H9 (cell line): ENCODE data around the gene TPM2. TPM values are rescaled to one million over a fixed set of nuclear protein-coding genes. Genes with fewer than 3 reads are reported as not detected.

Source experiments
- DNase-seq: peaks from one replicate; pipeline ENCODE4 v3.0.0-alpha.2; 2017
- H2AFZ ChIP-seq: one replicate; pipeline ENCODE4 v1.6.1; 2013; ENCODE audit warnings: mild to moderate bottlenecking, low read length, control low read depth, moderate library complexity
- H2AK5ac ChIP-seq: 2 replicates; pipeline ENCODE4 v1.6.1; 2013; ENCODE audit warnings: low read length, control low read depth, mixed read lengths; ENCODE audit not compliant: insufficient read length
- H2BK120ac ChIP-seq: one replicate; pipeline ENCODE4 v1.6.1; 2013; ENCODE audit warnings: low read depth, mild to moderate bottlenecking, low read length, control low read depth, inconsistent platforms; ENCODE audit not compliant: poor library complexity, severe bottlenecking
- H2BK12ac ChIP-seq: 2 replicates; pipeline ENCODE4 v1.6.1; 2013; ENCODE audit warnings: low read length, control low read depth, mixed read lengths, low read depth; ENCODE audit not compliant: insufficient read length
- H2BK15ac ChIP-seq: 2 replicates; pipeline ENCODE4 v1.6.1; 2013; ENCODE audit warnings: low read depth, low read length, control low read depth
- H2BK20ac ChIP-seq: one replicate; pipeline ENCODE4 v1.6.1; 2013; ENCODE audit warnings: low read depth, mild to moderate bottlenecking, low read length, control low read depth, inconsistent platforms; ENCODE audit not compliant: poor library complexity, severe bottlenecking
- H2BK5ac ChIP-seq: 2 replicates; pipeline ENCODE4 v1.6.1; 2013; ENCODE audit warnings: low read length, control low read depth, mixed read lengths; ENCODE audit not compliant: insufficient read length
- H3K14ac ChIP-seq: 2 replicates; pipeline ENCODE4 v1.6.1; 2013; ENCODE audit warnings: low read length, control low read depth; ENCODE audit not compliant: insufficient read depth
- H3K18ac ChIP-seq: 2 replicates; pipeline ENCODE4 v1.6.1; 2013; ENCODE audit warnings: low read depth, mild to moderate bottlenecking, mixed read lengths, low read length, control low read depth; ENCODE audit not compliant: insufficient read length
- H3K23ac ChIP-seq: 2 replicates; pipeline ENCODE4 v1.6.1; 2013; ENCODE audit warnings: low read length, control low read depth, mixed read lengths, low read depth; ENCODE audit not compliant: insufficient read length
- H3K23me2 ChIP-seq: 2 replicates; pipeline ENCODE4 v1.6.1; 2013; ENCODE audit warnings: low read depth, mild to moderate bottlenecking, mixed read lengths, low read length, control low read depth; ENCODE audit not compliant: insufficient read length, poor library complexity, severe bottlenecking
- H3K27ac ChIP-seq: 2 replicates; pipeline ENCODE4 v1.5.1; 2013; ENCODE audit warnings: low read length, control low read depth, mixed read lengths, low read depth; ENCODE audit not compliant: insufficient read length
- H3K27me3 ChIP-seq: 2 replicates; pipeline ENCODE4 v1.6.1; 2013; ENCODE audit warnings: low read length, control low read depth, inconsistent platforms; ENCODE audit not compliant: insufficient read depth
- H3K4ac ChIP-seq: 2 replicates; pipeline ENCODE4 v1.6.1; 2013; ENCODE audit warnings: low read depth, mild to moderate bottlenecking, control low read depth, inconsistent platforms, low read length, moderate library complexity
- H3K4me1 ChIP-seq: 2 replicates; pipeline ENCODE4 v1.6.1; 2013; ENCODE audit warnings: low read length, control low read depth, inconsistent platforms; ENCODE audit not compliant: insufficient read depth
- H3K4me2 ChIP-seq: 2 replicates; pipeline ENCODE4 v1.6.1; 2013; ENCODE audit warnings: low read length, control low read depth, mixed read lengths; ENCODE audit not compliant: insufficient read length, insufficient read depth
- H3K56ac ChIP-seq: 2 replicates; pipeline ENCODE4 v1.6.1; 2013; ENCODE audit warnings: low read depth, mild to moderate bottlenecking, mixed read lengths, low read length, control low read depth; ENCODE audit not compliant: insufficient read length
- H3K79me1 ChIP-seq: 2 replicates; pipeline ENCODE4 v1.6.1; 2013; ENCODE audit warnings: low read depth, mild to moderate bottlenecking, moderate library complexity, low read length, control low read depth, inconsistent platforms; ENCODE audit not compliant: insufficient read depth, poor library complexity, severe bottlenecking
- H3K79me2 ChIP-seq: 2 replicates; pipeline ENCODE4 v1.6.1; 2013; ENCODE audit warnings: low read length, control low read depth, inconsistent platforms; ENCODE audit not compliant: insufficient read depth
- H3K9ac ChIP-seq: 2 replicates; pipeline ENCODE4 v1.6.1; 2013; ENCODE audit warnings: low read length, control low read depth, mixed read lengths; ENCODE audit not compliant: insufficient read length; ENCODE audit errors: extremely low read depth
- H3K9me3 ChIP-seq: one replicate; pipeline ENCODE4 v1.6.1; 2013; ENCODE audit warnings: low read depth, low read length, inconsistent platforms; ENCODE audit not compliant: control insufficient read depth
- H3T11ph ChIP-seq: one replicate; pipeline ENCODE4 v1.6.1; 2013; ENCODE audit warnings: mild to moderate bottlenecking, low read length, control low read depth, inconsistent platforms
- H4K20me1 ChIP-seq: one replicate; pipeline ENCODE4 v1.6.1; 2013; ENCODE audit not compliant: control insufficient read depth, insufficient read length, insufficient read depth
- H4K5ac ChIP-seq: 2 replicates; pipeline ENCODE4 v1.6.1; 2013; ENCODE audit warnings: low read depth, mild to moderate bottlenecking, mixed read lengths, low read length, control low read depth; ENCODE audit not compliant: insufficient read length
- H4K8ac ChIP-seq: replicated peaks from 2 replicates; pipeline ENCODE4 v1.6.1; 2013; ENCODE audit warnings: low read length, control low read depth, mixed read lengths, low read depth; ENCODE audit not compliant: insufficient read length
- H4K91ac ChIP-seq: 2 replicates; pipeline ENCODE4 v1.6.1; 2013; ENCODE audit warnings: low read depth, mild to moderate bottlenecking, moderate library complexity, mixed read lengths, low read length, control low read depth; ENCODE audit not compliant: insufficient read length
- H3K27ac Mint-ChIP-seq, 3 experiments: 2 replicates in 2 of 3; 3 replicates in 1 of 3; pipeline ENCODE4 v1.8.0; 2020 to 2021; ENCODE audit warnings: mixed read lengths in 3 of 3, mild to moderate bottlenecking in 1 of 3, moderate library complexity in 1 of 3
- H3K27me3 Mint-ChIP-seq: 2 replicates; pipeline ENCODE4 v1.8.0; 2021; ENCODE audit warnings: low read depth, mild to moderate bottlenecking, moderate library complexity, mixed read lengths
- H3K36me3 Mint-ChIP-seq, 3 experiments: 2 replicates in 2 of 3; 3 replicates in 1 of 3; pipeline ENCODE4 v1.8.0; 2020 to 2021; ENCODE audit warnings: low read depth in 3 of 3, mixed read lengths in 3 of 3; ENCODE audit not compliant: insufficient read depth in 1 of 3
- H3K4me1 Mint-ChIP-seq, 2 experiments: 2 replicates each; pipeline ENCODE4 v1.8.0; 2020; ENCODE audit warnings: mixed read lengths in 2 of 2
- H3K4me3 Mint-ChIP-seq, 2 experiments: 2 replicates in 1 of 2; 3 replicates in 1 of 2; pipeline ENCODE4 v1.8.0; 2020 to 2021; ENCODE audit warnings: mild to moderate bottlenecking in 2 of 2, mixed read lengths in 2 of 2, moderate library complexity in 1 of 2
- H3K9me3 Mint-ChIP-seq, 2 experiments: 2 replicates in 1 of 2; 3 replicates in 1 of 2; pipeline ENCODE4 v1.8.0; 2020; ENCODE audit warnings: mild to moderate bottlenecking in 2 of 2, mixed read lengths in 2 of 2, moderate library complexity in 1 of 2
- CTCF ChIP-seq: fragments of 200-600 bp; sonication (generic); conservative IDR thresholded peaks from 3 replicates; pipeline ENCODE4 v1.8.0; 2021; ENCODE audit warnings: antibody characterized with exemption, mild to moderate bottlenecking
- WGBS: extraction: QIAGEN DNeasy Blood & Tissue Kit; methylation state at CpG from one replicate; pipeline ENCODE4 v1.1.7; 2013; ENCODE audit warnings: missing lambda C conversion rate, low lambda C conversion rate, mixed read lengths; ENCODE audit not compliant: insufficient read length; ENCODE audit errors: extremely low coverage; 5-methylcytosine and 5-hydroxymethylcytosine counted together
- total RNA-seq: library from RNA; stranded (reverse); gene quantifications from 2 replicates; pipeline ENCODE4 v1.2.1, GENCODE V29; 2021

Gene TPM2
- total RNA-seq, 1 experiment from 2014 or later = 225 TPM

DNA sequence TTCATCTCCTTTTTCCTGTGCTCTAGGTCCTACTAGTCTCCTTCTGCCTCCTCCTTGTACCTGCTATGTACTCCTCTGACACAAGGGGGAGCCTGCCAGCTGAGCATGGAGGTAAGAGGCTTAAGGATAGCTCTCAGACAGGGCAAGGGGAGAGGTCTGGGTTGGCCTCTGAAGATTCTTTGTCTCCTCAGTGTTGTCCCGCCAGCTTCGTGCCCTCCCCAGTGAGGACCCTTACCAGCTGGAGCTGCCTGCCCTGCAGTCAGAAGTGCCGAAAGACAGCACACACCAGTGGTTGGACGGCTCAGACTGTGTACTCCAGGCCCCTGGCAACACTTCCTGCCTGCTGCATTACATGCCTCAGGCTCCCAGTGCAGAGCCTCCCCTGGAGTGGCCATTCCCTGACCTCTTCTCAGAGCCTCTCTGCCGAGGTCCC is 46.5 kb upstream of the TPM2 start:
- Histone ChIP-seq H3K4me1 (no peaks in the 10 kb centered on the region), H3K27me3 (no peaks in the 10 kb centered on the region), H4K5ac (no peak overlapping the region), H3K9me3 (no peaks in the 10 kb centered on the region), H2BK15ac (no peak overlapping the region), H3K23me2 (peaks cover 7% of the 10 kb centered on the region), H2AK5ac (no peak overlapping the region), H2BK20ac (no peak overlapping the region), H2BK120ac (no peak overlapping the region), H4K91ac (no peak overlapping the region), H3K14ac (no peak overlapping the region), H4K20me1 (no peaks in the 10 kb centered on the region), H3K9ac (no peak overlapping the region), H3K4me2 (no peak overlapping the region), H2BK12ac (no peak overlapping the region), H3K18ac (no peak overlapping the region), H2BK5ac (no peak overlapping the region), H3K23ac (no peak overlapping the region), H3K79me1 (no peaks in the 10 kb centered on the region), H4K8ac (no peak overlapping the region), H3K27ac (no peak overlapping the region), H3K56ac (no peak overlapping the region), H2AFZ (no peak overlapping the region), H3T11ph (no peak overlapping the region), H3K79me2 (no peaks in the 10 kb centered on the region), H3K4ac (no peak overlapping the region)
- Mint-ChIP-seq H3K36me3 (peaks cover 30 to 68% (median 62%) of the 10 kb centered on the region in 3 experiments; a peak in 6 of 7 replicates), H3K4me3 (no peak overlapping the region), H3K27me3 (no peaks in the 10 kb centered on the region; the same call in 1 of the 2 replicates), H3K9me3 (no peaks in the 10 kb centered on the region), H3K4me1 (peaks cover 12 to 14% of the 10 kb centered on the region in 2 experiments), H3K27ac (peak overlapping the region in 1 of 3 experiments; percentile 75; a peak in 1 of 7 replicates)
- DNase-seq = peak; percentile 85
- peak; percentile 82 for TF ChIP-seq CTCF
- no CpG with 5 or more reads among the region's 5 CpGs for WGBS
